Measurements from ENCODE around the gene CALM3. TPM values are rescaled to one million over a fixed set of nuclear protein-coding genes. Genes with fewer than 3 reads are reported as not detected.

The CALM3 gene
- total RNA-seq, 1 experiment from 2014 or later: 343 TPM

- no peak overlapping the region for H2AK5ac ChIP-seq (ENCODE audit: insufficient read length, low read length)
- peaks cover 8% of the 10 kb centered on the region for H3K9me3 ChIP-seq (ENCODE audit: control insufficient read depth, low read depth, low read length)
- H3K27me3 Mint-ChIP-seq (ENCODE audit: low read depth): peaks cover 27% of the 10 kb centered on the region
- H3K14ac ChIP-seq (ENCODE audit: insufficient read depth, low read length): no peak overlapping the region
- H4K8ac ChIP-seq (replicated peaks; ENCODE audit: insufficient read length, low read depth, low read length): no peak overlapping the region
- no peak for TF ChIP-seq CTCF (conservative IDR thresholded peaks at IDR 0.05)
- H4K91ac ChIP-seq (ENCODE audit: insufficient read length, low read depth, low read length): no peak overlapping the region
- no peaks in the 10 kb centered on the region for H4K20me1 ChIP-seq (ENCODE audit: control insufficient read depth, insufficient read depth, insufficient read length)
- H3K27ac Mint-ChIP-seq: no peak overlapping the region
- no peak overlapping the region for H3K4me3 Mint-ChIP-seq
- H2BK15ac ChIP-seq (ENCODE audit: low read depth, low read length): no peak overlapping the region
- H2BK5ac ChIP-seq (ENCODE audit: insufficient read length, low read length): no peak overlapping the region
- no peak overlapping the region for H2AFZ ChIP-seq (ENCODE audit: low read length)
- no peak overlapping the region for H2BK12ac ChIP-seq (ENCODE audit: insufficient read length, low read depth, low read length)
- no peak overlapping the region for H2BK120ac ChIP-seq (ENCODE audit: low read depth, low read length, poor library complexity, severe bottlenecking)
- H2BK20ac ChIP-seq (ENCODE audit: low read depth, low read length, poor library complexity, severe bottlenecking): no peak overlapping the region
- H3K9ac ChIP-seq (ENCODE audit: extremely low read depth, insufficient read length, low read length): no peak overlapping the region
- no peak overlapping the region for H3T11ph ChIP-seq (ENCODE audit: low read length)
- no peaks in the 10 kb centered on the region for H3K79me1 ChIP-seq (ENCODE audit: insufficient read depth, low read depth, low read length, poor library complexity, severe bottlenecking)
- peaks cover 33 to 39% of the 10 kb centered on the region in 2 experiments for H3K9me3 Mint-ChIP-seq
- no CpG with 5 or more reads among the region's 1 CpG for WGBS (ENCODE audit: extremely low coverage, insufficient read length, low lambda C conversion rate)
- no peaks in the 10 kb centered on the region for H3K23me2 ChIP-seq (ENCODE audit: insufficient read length, low read depth, low read length, poor library complexity, severe bottlenecking)
- no peaks in the 10 kb centered on the region for H3K27me3 ChIP-seq (ENCODE audit: insufficient read depth, low read length)
- H3K27ac ChIP-seq (ENCODE audit: insufficient read length, low read depth, low read length): no peak overlapping the region
- H3K79me2 ChIP-seq (ENCODE audit: insufficient read depth, low read length): no peaks in the 10 kb centered on the region
- no peaks in the 10 kb centered on the region for H3K4me1 ChIP-seq (ENCODE audit: insufficient read depth, low read length)
- H3K4ac ChIP-seq (ENCODE audit: low read depth, low read length): no peak overlapping the region
- H3K23ac ChIP-seq (ENCODE audit: insufficient read length, low read depth, low read length): no peak overlapping the region
- no peaks in the 10 kb centered on the region for H3K36me3 Mint-ChIP-seq (ENCODE audit: insufficient read depth in 1 of 3, low read depth in 3 of 3)
- H3K56ac ChIP-seq (ENCODE audit: insufficient read length, low read depth, low read length): no peak overlapping the region
- H3K18ac ChIP-seq (ENCODE audit: insufficient read length, low read depth, low read length): no peak overlapping the region
- no peak overlapping the region for H4K5ac ChIP-seq (ENCODE audit: insufficient read length, low read depth, low read length)
- H3K4me2 ChIP-seq (ENCODE audit: insufficient read depth, insufficient read length, low read length): no peak overlapping the region
- no peak for DNase-seq
- no peaks in the 10 kb centered on the region for H3K4me1 Mint-ChIP-seq
Observed at GRCh38 chr19:46554161-46554560, 47.0 kb upstream of the CALM3 start.

All from H9 (cell line).